Activated T-helper 1 cell treated with Interleukin-2 at 50 U/mL for 16 hours (primary cell): Measurements from ENCODE around the gene RNF183.
"Not testable (repeated sequence)": the region's sequence is repeated elsewhere in the genome, so short reads cannot be mapped to it uniquely, and the experiment has no call there.

Experiments
- DNase-seq: peaks from one replicate; pipeline ENCODE4 v3.0.0-alpha.2; 2020; ENCODE audit warnings: low read depth

Gene RNF183

DNA sequence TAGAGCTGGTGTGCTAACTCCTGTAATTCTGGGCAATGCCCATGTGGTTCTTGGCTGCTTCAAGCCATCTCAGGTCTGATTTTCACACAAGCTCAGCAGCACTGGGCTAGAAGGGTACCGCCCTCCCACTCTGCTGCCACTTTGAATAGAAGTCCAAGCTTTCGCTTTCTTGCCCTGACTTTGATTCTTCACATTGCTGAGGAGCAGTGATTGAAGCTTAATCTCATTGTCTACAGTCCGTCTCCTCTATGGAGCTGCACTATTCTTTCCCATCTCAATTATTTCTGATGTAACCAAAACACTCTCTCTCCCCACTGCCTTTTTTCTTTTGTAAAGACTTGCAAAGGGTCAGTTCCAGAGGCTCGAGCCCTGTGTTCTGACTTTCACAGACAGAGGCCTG, 12.9 kb upstream of the RNF183 start:
- DNase-seq: no peak

DNA sequence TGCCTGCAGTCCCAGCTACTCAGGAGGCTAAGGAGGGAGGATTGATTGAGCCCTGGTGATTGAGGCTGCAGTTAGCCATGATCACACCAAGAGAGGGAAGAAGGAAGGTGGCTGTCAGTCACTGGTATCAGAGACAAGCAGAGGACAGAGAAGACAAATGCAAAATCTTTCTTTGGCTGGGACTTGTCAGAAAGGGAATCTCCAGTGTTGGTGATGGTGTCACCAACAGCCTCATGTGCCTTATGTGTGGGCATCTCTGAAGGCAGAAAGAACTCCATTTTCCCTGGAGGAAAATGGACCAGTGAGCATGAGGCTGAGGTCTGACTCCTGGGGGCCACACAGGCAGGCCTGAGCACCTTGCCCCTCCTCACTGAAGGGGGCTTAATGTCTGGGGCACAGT, 12.1 kb upstream of the RNF183 start:
- DNase-seq: no peak

DNA sequence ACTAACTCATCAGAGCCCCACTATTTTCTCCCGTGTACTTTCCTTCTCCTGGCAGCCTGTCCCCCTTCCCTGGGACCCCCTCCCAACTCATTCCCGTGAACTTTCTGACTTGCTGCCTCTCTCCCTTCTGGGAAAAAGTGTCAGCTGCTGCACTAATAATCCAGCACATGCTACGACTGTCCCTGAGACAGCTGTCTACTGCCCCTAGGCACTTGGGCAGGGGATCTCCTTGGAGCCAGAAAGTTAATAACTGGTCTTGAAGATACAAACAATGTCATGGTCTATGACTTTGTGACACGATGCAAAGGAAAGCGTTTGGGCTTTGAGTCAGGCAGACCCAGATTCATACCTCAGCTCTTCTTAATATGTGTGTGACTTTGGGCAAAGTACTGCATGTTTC, 10.1 kb upstream of the RNF183 start:
- DNase-seq: no peak

DNA sequence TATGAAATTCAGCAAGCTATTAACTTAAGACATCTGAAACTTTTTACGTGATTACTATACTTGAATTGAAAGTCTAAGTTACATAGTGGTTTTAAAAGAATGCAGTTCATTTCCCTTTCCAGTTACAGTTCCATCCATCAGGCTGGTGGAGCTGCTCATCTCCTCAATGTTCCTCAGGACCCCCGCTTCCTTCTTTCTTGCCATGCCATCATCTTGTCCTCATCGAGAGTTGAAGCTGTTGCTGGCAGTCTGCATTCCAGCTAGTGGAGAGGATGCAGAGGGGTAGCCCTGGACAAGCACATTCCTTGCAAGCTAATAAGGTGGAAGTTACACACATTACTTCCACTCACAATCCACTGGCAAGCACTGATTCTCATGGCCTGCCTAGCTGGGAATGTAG, 8.8 kb upstream of the RNF183 start:
- DNase-seq: no peak

DNA sequence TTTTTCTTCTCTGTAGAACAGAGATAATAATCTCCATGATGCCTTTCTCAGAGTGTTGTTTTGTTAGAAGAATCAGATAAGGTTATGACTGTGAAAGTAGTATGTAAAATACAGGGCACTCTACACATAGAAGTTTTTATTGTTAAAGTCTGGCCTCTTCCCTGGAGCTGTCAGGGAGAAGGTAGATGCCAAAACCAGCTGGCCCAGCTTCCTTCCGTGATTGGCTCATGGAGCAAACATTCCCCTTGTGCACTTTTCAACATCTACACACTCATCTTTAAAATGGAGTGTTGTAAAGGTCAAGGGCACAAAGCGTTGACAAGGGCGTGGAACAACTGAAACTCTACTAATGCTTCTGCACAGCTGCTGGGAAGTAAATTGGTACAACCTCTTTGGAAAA, 7.4 kb upstream of the RNF183 start:
- DNase-seq: no peak

DNA sequence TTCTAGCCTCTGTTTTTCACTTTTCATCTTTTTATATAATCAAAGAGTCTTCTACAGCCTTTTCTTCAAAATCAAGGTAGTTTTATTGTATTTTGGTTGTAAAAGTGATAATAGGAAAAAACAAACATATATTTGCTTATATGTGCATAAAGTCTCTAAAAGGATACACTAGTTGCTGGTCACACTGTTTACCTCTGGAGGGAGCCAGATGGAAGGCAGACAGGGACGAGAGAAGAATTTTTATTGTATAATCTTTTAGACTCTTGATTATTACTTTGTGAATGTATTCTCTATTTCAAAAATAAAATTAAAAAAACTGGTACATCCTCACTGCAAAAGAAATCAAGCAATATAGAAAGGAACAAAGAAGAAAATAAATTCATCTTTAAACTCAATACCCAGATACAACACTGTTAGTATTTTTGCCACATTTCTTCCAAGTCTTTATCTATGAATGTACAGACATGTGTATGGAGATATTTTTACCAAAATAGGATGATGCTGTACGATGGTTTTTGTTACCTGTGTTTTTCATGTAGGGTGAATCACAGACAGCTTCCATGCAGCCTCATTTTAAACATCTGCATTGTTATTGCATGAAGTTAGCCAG, 6.1 kb upstream of the RNF183 start:
- DNase-seq: no peak

DNA sequence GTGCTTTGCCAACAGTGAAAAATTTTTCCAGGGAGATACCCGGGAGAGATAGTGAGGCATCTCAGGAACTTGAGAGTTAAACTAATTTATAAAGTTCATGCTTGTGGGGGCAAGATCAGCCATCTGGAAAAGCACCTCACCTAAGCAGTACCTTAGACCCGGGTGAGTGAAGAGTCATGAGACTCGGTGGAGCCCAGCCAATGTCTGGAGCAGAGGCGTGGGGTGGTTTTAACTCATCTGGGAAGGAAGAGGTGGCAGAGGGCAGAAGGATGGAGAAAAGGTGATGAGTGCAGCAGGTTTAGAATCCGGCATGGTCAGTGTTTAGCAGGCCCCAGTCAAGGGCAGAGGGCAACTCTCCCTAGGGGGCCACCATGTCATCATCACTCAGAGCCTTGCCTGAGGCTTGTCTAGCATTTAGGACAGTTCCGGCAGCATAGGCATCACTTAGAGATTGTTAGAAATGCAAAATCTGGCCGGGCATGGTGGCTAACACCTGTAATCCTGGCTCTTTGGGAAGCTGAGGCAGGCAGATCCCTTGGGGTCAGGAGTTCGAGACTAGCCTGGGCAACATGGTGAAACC, 4.3 kb upstream of the RNF183 start:
- no peak for DNase-seq

DNA sequence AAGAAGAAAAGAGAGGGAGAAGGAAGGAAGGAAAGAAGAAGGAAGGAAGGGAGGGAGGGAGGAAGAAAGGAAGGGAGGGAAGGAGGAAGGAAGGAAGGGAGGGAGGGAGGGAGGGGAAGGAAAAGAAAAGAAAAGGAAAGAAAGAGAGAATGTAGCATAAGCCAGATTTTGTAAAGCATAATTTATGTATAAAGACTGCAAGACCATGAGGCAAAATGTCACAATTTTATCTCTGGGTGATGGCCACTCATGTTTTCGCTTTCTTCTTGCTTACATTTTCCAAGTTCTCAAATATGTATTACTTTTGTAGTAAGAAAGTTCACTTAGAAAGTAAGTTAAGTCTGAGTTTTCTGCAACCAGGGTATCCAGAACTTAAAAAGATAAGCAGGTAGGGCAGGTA, 3.4 kb upstream of the RNF183 start:
- DNase-seq: no peak

DNA sequence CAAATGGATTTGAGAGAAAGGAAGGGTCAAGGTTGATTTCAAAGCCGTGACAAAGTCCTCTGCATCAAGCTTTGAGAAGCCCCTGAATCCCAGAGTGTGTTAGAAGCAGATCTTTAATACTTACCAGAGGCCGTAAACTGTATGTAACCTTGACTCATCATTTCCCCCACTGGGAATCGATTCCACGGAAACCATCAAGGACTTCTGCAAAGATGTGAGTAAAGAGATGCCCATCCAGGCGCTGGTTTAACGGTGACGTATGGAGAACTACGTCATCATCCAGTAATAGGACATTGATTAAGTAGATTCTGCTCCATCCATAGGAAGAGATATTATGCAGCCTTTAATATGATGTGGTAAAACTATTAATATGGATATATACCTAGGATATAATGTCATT, 1.6 kb downstream of the RNF183 start:
- no peak for DNase-seq

DNA sequence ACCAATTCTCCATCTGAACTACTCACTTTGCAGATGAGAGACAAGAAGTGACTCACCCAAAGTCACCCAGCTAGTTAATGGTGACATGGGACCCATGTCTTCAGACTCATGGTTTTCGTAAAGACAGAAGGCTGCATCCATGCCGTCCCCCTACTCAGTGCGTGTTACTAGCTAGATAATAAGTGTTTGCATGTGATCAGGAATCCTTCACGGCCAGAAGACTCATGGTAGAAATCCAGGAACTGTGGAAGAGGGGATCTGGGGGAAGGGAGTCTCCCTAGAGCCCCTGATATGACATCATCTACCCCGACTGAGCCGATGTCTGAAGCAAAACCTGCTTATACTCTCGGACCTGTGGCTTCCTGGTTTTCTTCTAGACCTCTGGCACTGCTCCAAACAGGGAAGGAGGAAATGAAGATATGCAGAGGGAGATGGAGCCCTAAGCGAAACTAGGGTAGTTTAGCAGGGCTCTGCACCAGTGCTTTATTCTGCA, 3.3 kb downstream of the RNF183 start:
- no peak for DNase-seq

DNA sequence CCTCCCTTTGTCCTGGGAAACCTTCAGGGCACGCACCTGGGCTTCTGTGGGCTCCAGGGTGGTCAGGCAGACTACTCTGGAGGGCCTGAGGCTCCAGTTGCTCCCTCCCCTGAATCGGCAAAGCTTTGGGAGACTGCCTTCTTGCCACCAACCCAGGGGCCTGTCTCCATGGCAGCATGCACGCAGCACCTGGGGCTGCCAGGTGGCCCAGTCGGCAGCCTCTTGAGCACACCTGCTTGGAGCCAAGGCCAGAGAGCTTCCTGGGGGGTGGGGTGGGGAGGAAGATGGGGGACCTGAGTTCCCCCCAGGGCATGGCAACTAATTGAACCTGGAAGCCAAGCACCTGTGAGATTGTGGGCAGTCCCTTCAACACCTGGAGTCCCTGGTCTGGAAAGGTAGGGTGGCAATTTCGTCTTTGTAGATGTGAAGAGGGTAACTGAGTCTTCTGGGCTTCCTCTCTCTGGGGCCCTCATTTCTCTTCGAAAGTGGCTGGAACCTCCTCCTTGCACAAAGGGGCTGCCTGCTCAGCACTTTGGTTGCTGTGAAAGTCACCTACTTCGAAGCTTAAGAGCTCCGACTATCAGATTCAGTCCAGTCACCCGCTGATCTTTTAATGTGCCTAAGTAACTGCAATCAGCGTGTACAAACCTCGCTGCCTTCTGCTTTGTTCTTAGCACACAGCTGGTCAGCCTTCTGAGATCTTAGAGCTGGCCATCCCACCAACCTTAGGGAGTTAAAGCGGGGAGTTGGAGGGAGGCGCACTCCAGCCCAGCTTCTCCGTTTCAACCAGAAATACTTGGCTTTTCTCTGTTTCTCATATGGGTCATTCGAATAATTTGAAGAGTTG, 4.0 kb downstream of the RNF183 start:
- DNase-seq: no peak

DNA sequence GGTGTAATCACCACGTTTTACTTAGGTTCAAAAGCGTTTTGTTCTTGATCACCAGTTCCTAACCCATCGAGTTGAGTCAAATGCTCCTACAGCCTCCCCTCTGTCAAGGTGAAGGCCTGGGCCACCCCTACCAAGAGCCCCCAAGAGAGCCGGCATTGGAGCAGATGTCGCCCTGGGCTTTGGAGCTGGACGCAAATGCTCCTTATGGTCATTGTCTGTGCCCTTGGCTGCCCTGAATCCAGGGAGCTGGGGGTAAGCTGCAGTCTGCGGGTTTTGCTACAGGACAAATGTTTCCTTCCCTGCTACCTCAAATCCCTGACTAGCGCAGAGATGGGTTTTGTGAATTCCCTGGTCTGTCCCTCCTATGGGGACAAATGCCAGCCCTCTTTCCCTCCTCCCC, 4.9 kb downstream of the RNF183 start:
- DNase-seq: no peak

DNA sequence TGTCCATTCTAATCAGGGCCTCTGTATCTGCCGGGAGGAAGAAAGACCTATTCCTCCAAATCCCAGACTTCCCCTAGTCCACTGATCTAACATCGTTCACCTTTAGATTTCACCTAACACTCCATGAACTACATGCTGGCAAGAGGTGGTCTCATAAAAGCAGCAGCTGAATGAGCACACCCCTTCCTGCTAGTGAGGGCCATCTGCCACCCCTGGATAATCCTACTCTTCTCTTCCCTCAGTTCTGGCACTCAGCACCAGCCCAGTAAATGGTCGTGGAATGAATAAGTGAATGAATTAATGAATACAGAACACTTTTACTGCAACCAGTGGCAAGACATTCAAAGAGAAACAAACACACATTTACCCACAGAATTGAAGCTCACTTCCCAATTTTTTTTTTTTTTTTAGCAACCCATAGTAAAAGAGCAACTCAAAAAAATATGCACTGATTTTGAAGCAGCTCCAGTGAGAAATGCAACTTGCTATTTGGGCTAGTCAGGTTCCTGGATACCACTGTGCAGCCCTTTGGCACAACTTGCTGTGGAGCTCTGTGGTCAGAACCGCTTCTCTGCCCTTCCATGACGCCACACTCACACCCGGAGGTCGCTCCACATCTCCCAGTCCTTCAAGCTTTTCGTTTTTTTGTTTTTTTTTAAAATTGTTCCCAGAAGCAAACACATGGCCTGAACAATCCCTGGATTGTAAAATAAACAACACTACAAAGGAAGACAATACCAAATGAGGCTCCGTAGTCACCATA, 6.2 kb downstream of the RNF183 start:
- no peak for DNase-seq

DNA sequence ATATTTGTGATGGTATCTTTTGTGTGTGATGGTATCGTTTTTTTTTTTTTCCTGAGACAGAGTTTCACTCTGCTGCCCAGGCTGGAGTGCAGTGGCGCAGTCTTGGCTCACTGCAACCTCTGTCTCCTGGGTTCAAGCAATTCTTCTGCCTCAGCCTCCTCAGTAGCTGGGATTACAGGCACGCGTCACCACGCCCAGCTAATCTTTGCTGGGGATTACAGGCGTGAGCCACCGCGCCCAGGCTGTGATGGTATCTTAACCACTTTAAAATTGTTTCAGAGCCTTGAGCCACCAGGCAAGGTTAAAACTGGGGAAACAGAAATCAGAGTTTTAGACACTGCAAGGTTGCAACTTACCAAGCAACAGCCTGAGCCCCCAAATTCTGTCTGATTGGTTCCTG, 6.9 kb downstream of the RNF183 start:
- DNase-seq: not testable (repeated sequence)

DNA sequence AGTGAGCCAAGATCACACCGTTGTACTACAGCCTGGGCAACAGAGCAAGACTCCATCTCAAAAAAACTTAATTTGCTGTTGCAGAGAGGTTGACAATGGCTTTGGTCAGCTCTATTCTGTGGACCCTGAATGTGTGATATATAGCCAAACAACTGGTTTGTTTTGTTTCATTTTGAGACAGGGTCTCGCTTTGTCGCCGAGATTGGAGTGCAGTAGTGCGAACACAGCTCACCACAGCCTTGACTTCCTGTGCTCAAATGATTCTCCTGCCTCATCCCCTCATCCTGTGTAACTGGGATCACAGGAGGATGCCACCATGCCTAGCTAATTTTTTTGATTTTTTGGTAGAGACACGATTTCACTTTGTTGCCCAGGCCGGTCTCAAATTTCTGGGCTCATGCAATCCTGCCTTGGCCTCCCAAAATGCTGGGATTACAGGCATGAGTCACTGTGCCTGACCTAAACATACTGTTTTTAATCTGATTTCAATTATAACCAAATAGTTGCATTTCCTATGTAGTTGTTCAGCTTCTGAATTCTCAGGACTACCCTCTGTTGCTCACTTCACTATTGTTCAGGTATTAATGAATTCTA, 9.8 kb downstream of the RNF183 start:
- DNase-seq: no peak

DNA sequence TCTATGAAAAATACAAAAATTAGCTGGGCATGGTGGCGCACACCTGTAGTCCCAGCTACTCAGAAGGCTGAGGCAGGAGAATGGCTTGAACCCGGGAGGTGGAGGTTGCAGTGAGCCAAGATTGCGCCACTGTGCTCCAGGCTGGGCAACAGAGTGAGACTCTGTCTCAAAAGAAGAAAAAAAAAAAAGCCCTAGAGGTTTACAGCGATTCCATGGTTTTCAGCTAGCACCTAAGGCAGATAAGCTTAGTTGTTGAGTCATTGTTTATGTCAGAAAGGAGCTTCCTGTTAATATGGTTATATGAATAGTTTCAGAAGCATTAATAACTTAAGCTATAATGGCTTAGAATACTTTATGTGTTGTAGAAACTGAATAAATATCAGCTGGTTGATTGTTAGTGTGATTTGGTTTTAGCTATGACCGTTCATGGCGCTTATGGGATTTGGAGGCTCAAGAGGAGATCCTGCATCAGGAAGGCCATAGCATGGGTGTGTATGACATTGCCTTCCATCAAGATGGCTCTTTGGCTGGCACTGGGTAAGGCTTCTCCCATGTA, 13.0 kb downstream of the RNF183 start:
- DNase-seq: no peak

DNA sequence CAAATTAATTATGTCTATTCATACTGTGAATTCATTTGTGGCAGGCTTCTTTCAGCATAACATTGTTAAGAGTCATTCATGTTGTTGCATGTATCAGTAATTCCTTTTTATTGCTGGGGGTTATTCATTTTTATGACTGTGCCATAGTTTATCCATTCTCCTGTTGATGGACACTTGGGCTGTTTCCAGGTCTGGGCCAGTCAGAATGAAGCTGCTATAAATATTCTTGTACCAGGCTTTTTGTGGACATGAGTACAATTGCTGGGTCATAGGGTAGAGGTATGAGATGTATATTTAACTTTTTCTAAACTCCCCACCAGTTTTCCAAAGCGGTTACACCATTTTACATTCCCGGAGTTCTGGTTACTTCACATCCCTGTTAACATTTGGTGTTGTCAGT, 14.1 kb downstream of the RNF183 start:
- no peak for DNase-seq

DNA sequence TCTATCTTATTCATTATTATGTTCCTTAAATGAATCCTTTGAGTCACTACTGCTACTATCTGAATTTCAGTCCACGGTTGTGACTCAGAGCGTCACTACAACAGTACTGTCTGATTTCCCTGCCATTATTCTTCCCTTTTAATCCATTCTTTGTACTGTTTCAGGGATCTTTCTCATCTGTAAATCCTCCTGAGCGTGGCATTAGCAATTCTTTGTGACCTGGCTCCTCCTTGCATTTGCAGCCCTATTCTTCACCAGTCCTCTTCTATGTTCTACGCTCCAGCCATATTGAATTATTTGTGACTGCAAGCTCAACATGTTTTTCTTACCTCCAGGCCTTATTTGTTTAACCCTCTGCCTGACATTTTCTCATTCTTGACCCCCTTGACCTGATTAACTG, 21.8 kb downstream of the RNF183 start:
- no peak for DNase-seq

DNA sequence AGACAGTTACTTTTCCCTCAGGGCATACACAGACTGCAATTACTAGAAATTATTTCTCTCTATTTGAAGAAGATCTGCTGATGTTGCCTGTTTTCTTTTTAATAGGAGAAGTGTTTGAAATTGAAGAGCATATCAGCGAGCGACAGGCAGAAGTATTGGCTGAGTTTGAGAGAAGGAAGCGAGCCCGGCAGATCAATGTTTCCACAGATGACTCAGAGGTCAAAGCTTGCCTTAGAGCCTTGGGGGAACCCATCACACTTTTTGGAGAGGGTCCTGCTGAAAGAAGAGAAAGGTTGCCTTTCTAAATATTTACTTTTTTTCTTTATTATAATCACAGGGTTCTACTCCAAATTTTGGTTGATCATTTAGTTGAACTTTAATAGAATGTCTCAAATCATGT, 24.3 kb downstream of the RNF183 start:
- DNase-seq: no peak

DNA sequence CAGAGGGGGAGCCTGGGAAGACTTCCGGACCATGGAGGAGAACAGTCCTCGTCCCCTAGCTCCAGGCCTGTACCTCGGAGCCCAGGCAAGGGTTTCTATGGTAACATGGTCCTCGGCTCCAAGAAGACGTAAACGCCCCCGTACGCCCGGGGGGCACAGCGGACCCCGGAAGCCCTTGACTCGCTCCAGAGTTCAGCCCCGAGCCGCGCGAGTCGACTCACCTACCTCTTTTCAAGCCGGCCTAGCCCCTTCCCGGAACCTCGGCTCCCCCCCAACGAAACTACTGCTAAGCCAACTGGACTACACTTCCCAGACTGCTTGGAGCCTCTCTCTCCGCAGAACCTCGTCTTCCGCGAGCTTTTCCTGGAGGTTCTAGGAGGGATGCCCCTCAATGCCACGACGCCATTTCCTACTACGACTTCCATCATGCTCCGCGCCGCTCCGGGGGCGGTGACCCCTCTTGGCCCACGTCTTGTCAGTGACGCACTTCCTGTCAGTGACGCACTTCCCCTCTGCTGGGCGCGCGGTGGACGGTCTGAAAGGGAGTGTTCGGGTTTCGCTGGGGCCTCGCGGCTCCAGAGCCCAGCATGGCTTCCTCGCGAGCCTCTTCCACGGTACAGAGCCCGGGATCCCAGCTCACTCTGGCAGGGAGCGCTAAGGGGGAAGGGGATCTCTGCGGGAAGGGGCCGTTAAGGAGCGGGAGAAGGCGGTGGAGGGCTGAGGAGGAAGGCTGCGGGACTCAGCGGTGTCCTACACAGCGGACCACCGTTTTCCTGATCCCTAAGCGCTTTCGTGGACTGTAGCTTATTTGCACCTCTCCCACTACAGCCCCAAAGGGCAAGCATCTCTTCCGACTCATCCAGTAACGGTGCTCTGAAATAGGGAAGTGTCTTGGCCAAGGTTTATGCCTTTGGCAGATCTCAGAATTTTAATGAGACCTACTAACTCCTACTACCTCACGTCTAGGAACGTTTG, 27.7 kb downstream of the RNF183 start, which contains the start of the genes CDC26 and PRPF4:
Gene CDC26, minus strand, starts transcription at position 416 of the 975 bp plus-strand sequence. CDS start 3,065 bp downstream, outside the sequence.
Gene PRPF4, plus strand, starts transcription at position 502 of the 975 bp plus-strand sequence. Its CDS starts 86 bp downstream, at position 588.
- DNase-seq: peak; percentile 91
